Activated CD4-positive, alpha-beta T cell treated with anti-CD3 and anti-CD28 coated beads, Interleukin-2, Interleukin-6, amounts not matched to agents 100 ng/mL and 50 ng/mL, durations not matched to agents 16 hours and 8 hours (primary cell): ENCODE measurements around the gene WDR81.

ENCODE experiments used
- DNase-seq: peaks from one replicate; pipeline ENCODE4 v3.0.0-alpha.2; 2020

The WDR81 gene

GRCh38 chr17:1785930-1786329 is 61.4 kb downstream of the WDR81 start:
- no peak for DNase-seq

GRCh38 chr17:1786708-1787107 is 62.2 kb downstream of the WDR81 start:
- no peak for DNase-seq

GRCh38 chr17:1787301-1787902 is 62.9 kb downstream of the WDR81 start:
- DNase-seq: no peak
